Mesenchymal stem cell (in vitro differentiated cells and primary cell): ENCODE measurements around the gene FAT1.
A peak's percentile ranks its signal among the peaks of the same experiment; 100 is the strongest.

Experiments
- DNase-seq: peaks from one replicate; pipeline ENCODE4 v3.0.0-alpha.2; 2013
- H2AFZ ChIP-seq: one replicate; pipeline ENCODE4 v1.6.1; 2013; ENCODE audit warnings: low read depth, mild to moderate bottlenecking, control low read depth, inconsistent platforms, low read length, moderate library complexity
- H2AK5ac ChIP-seq: 2 replicates; pipeline ENCODE4 v1.6.1; 2013; ENCODE audit warnings: low read length, moderate library complexity, mild to moderate bottlenecking, inconsistent platforms; ENCODE audit not compliant: severe bottlenecking
- H2BK120ac ChIP-seq: one replicate; pipeline ENCODE4 v1.6.1; 2013; ENCODE audit warnings: low read depth, mild to moderate bottlenecking, inconsistent platforms, low read length, moderate library complexity
- H2BK12ac ChIP-seq, 2 experiments: one replicate each; pipeline ENCODE4 v1.6.1; 2013; ENCODE audit warnings: inconsistent platforms in 2 of 2, low read length in 2 of 2, mild to moderate bottlenecking in 2 of 2, moderate library complexity in 2 of 2, control low read depth in 1 of 2
- H2BK15ac ChIP-seq: one replicate; pipeline ENCODE4 v1.6.1; 2013; ENCODE audit warnings: mild to moderate bottlenecking, low read depth, inconsistent platforms; ENCODE audit not compliant: poor library complexity, severe bottlenecking
- H2BK5ac ChIP-seq: 2 replicates; pipeline ENCODE4 v1.6.1; 2013; ENCODE audit warnings: low read depth, mild to moderate bottlenecking, low read length, control low read depth, inconsistent platforms; ENCODE audit not compliant: poor library complexity, severe bottlenecking
- H3K14ac ChIP-seq, 2 experiments: one replicate each; pipeline ENCODE4 v1.6.1; 2013; ENCODE audit warnings: inconsistent platforms in 2 of 2, low read length in 2 of 2, control low read depth in 1 of 2, mild to moderate bottlenecking in 1 of 2, moderate library complexity in 1 of 2
- H3K18ac ChIP-seq, 2 experiments: one replicate each; pipeline ENCODE4 v1.6.1; 2013; ENCODE audit warnings: inconsistent platforms in 2 of 2, low read length in 2 of 2, control low read depth in 1 of 2, low read depth in 1 of 2, mild to moderate bottlenecking in 1 of 2
- H3K23ac ChIP-seq, 2 experiments: one replicate each; pipeline ENCODE4 v1.6.1; 2013; ENCODE audit warnings: inconsistent platforms in 2 of 2, low read length in 2 of 2, mild to moderate bottlenecking in 2 of 2, moderate library complexity in 2 of 2, control low read depth in 1 of 2
- H3K27ac ChIP-seq: 2 replicates; pipeline ENCODE4 v1.5.1; 2013; ENCODE audit warnings: mild to moderate bottlenecking, moderate library complexity, low read length, control low read depth, inconsistent platforms; ENCODE audit not compliant: poor library complexity, severe bottlenecking
- H3K27me3 ChIP-seq, 2 experiments: 2 replicates each; pipeline versions ENCODE4 v1.6.1 to v1.7.0; 2013; ENCODE audit warnings: low read length in 2 of 2, mild to moderate bottlenecking in 2 of 2, moderate library complexity in 2 of 2, control low read depth in 1 of 2, inconsistent platforms in 1 of 2; ENCODE audit not compliant: control insufficient read depth in 1 of 2, insufficient read depth in 1 of 2
- H3K36me3 ChIP-seq, 2 experiments: 2 replicates each; pipeline versions ENCODE4 v1.6.1 to v1.7.0; 2013; ENCODE audit warnings: low read length in 2 of 2, control low read depth in 1 of 2, inconsistent platforms in 1 of 2, low read depth in 1 of 2, mild to moderate bottlenecking in 1 of 2; ENCODE audit not compliant: insufficient read depth in 2 of 2, control insufficient read depth in 1 of 2
- H3K4ac ChIP-seq, 2 experiments: one replicate each; pipeline ENCODE4 v1.6.1; 2013; ENCODE audit warnings: inconsistent platforms in 2 of 2, low read length in 2 of 2, mild to moderate bottlenecking in 2 of 2, moderate library complexity in 2 of 2, control low read depth in 1 of 2, low read depth in 1 of 2
- H3K4me1 ChIP-seq: 2 replicates; pipeline ENCODE4 v1.6.1; 2013; ENCODE audit warnings: low read depth, low read length, control low read depth; ENCODE audit not compliant: control insufficient read depth, insufficient read depth
- H3K4me2 ChIP-seq: 2 replicates; pipeline ENCODE4 v1.6.1; 2013; ENCODE audit warnings: low read length, mild to moderate bottlenecking, inconsistent platforms; ENCODE audit not compliant: poor library complexity, severe bottlenecking
- H3K4me3 ChIP-seq, 2 experiments: 2 replicates each; pipeline versions ENCODE4 v1.5.1 to v1.7.0; 2013; ENCODE audit warnings: low read length in 2 of 2, mild to moderate bottlenecking in 2 of 2, control low read depth in 1 of 2, low read depth in 1 of 2; ENCODE audit not compliant: insufficient read depth in 1 of 2
- H3K79me1 ChIP-seq: replicated peaks from 2 replicates; pipeline ENCODE4 v1.6.1; 2013; ENCODE audit warnings: mild to moderate bottlenecking, control low read depth, low read length, inconsistent platforms; ENCODE audit not compliant: poor library complexity, severe bottlenecking
- H3K9ac ChIP-seq: 2 replicates; pipeline ENCODE4 v1.7.0; 2013; ENCODE audit warnings: mild to moderate bottlenecking, low read length, moderate library complexity
- H3K9me3 ChIP-seq: 2 replicates; pipeline ENCODE4 v1.7.0; 2013; ENCODE audit warnings: mild to moderate bottlenecking, low read length; ENCODE audit not compliant: control insufficient read depth
- H4K8ac ChIP-seq: one replicate; pipeline ENCODE4 v1.6.1; 2013; ENCODE audit warnings: inconsistent platforms, mild to moderate bottlenecking, low read length, moderate library complexity
- H4K91ac ChIP-seq: one replicate; pipeline ENCODE4 v1.6.1; 2013; ENCODE audit warnings: mild to moderate bottlenecking, low read length, inconsistent platforms
- WGBS: methylation state at CpG from one replicate; pipeline ENCODE4 v1.1.7; 2013; ENCODE audit warnings: mixed read lengths; 5-methylcytosine and 5-hydroxymethylcytosine counted together

Gene FAT1

GRCh38 chr4:186701788-186702187 is 21.9 kb downstream of the FAT1 start:
- peaks cover 20% of the 10 kb centered on the region for H3K4me1 ChIP-seq
- no peak overlapping the region for H2AFZ ChIP-seq
- no peaks in the 10 kb centered on the region for H3K27me3 ChIP-seq
- H4K91ac ChIP-seq: no peak overlapping the region
- H3K79me1 ChIP-seq: no peaks in the 10 kb centered on the region
- H3K4me2 ChIP-seq: no peak overlapping the region
- H3K27ac ChIP-seq: peak overlapping the region; percentile 60
- no peak overlapping the region for H3K4ac ChIP-seq
- peak overlapping the region; percentile 89 for H3K9ac ChIP-seq
- H2BK5ac ChIP-seq: no peak overlapping the region
- no peak for DNase-seq
- H3K23ac ChIP-seq: no peak overlapping the region
- peak overlapping the region in 1 of 2 experiments; percentile 8 for H2BK12ac ChIP-seq
- peak overlapping the region; percentile 21 for H4K8ac ChIP-seq
- no peak overlapping the region for H2BK15ac ChIP-seq
- no peaks in the 10 kb centered on the region for H3K9me3 ChIP-seq
- H2BK120ac ChIP-seq: no peak overlapping the region
- peaks cover 45 to 50% of the 10 kb centered on the region in 2 experiments for H3K36me3 ChIP-seq
- H2AK5ac ChIP-seq: no peak overlapping the region
- H3K4me3 ChIP-seq: peak overlapping the region in 1 of 2 experiments; percentile 60
- H3K14ac ChIP-seq: peak overlapping the region in 1 of 2 experiments; percentile 23
- 94% methylated on average over 12 of the region's 12 CpGs for WGBS
- H3K18ac ChIP-seq: no peak overlapping the region

- Histone ChIP-seq H3K4me2 (peak overlapping the region; percentile 27), H3K27ac (peak overlapping the region; percentile 60), H2AK5ac (no peak overlapping the region), H3K9ac (peak overlapping the region; percentile 89), H4K91ac (peak overlapping the region; percentile 15), H2BK15ac (no peak overlapping the region), H3K4me1 (peaks cover 20% of the 10 kb centered on the region), H3K9me3 (no peaks in the 10 kb centered on the region), H3K23ac (no peak overlapping the region), H2BK120ac (no peak overlapping the region), H3K14ac (no peak overlapping the region), H3K36me3 (peaks cover 43 to 45% of the 10 kb centered on the region in 2 experiments), H3K27me3 (no peaks in the 10 kb centered on the region), H3K4me3 (peak overlapping the region in 1 of 2 experiments; percentile 60), H2BK12ac (no peak overlapping the region), H3K4ac (peak overlapping the region in 1 of 2 experiments; percentile 33), H3K79me1 (no peaks in the 10 kb centered on the region), H4K8ac (peak overlapping the region; percentile 22), H2BK5ac (no peak overlapping the region), H3K18ac (peak overlapping the region; percentile 15 to 46), H2AFZ (no peak overlapping the region)
- DNase-seq: peak; percentile 59
- 5% methylated on average over 3 of the region's 5 CpGs for WGBS
These were observed 22.4 kb downstream of the FAT1 start for GRCh38 chr4:186701273-186701672.

GRCh38 chr4:186700746-186701145 is 22.9 kb downstream of the FAT1 start:
- Histone ChIP-seq H3K9me3 (no peaks in the 10 kb centered on the region), H2BK12ac (peak overlapping the region; percentile 95 to 97), H4K8ac (peak overlapping the region; percentile 10), H2BK120ac (no peak overlapping the region), H3K4ac (peak overlapping the region in 1 of 2 experiments; percentile 33), H3K4me1 (peaks cover 20% of the 10 kb centered on the region), H3K23ac (peak overlapping the region in 1 of 2 experiments; percentile 78), H3K79me1 (no peaks in the 10 kb centered on the region), H3K4me2 (no peak overlapping the region), H3K9ac (peak overlapping the region; percentile 89), H3K27me3 (no peaks in the 10 kb centered on the region), H3K14ac (peak overlapping the region in 1 of 2 experiments; percentile 95), H4K91ac (no peak overlapping the region), H3K27ac (peak overlapping the region; percentile 25), H2AK5ac (peak overlapping the region; percentile 20), H2BK5ac (no peak overlapping the region), H3K4me3 (peak overlapping the region in 1 of 2 experiments; percentile 60), H3K36me3 (peaks cover 39 to 41% of the 10 kb centered on the region in 2 experiments), H2AFZ (no peak overlapping the region), H2BK15ac (no peak overlapping the region), H3K18ac (peak overlapping the region; percentile 67 to 96)
- DNase-seq: no peak
- WGBS: 95% methylated on average over 14 of the region's 16 CpGs

GRCh38 chr4:186699881-186700397 is 23.7 kb downstream of the FAT1 start:
- 98% methylated on average over 11 of the region's 11 CpGs for WGBS
- Histone ChIP-seq H3K18ac (peak overlapping the region in 1 of 2 experiments; percentile 44), H3K14ac (peak overlapping the region in 1 of 2 experiments; percentile 73)

More at GRCh38 chr4:186699881-186700397, 23.7 kb downstream of the FAT1 start:
- peak overlapping the region; percentile 18 for H2AK5ac ChIP-seq
- H3K4me2 ChIP-seq: no peak overlapping the region
- DNase-seq: no peak
- no peak overlapping the region for H2BK5ac ChIP-seq
- no peak overlapping the region for H3K9ac ChIP-seq
- no peak overlapping the region for H2BK120ac ChIP-seq
- no peak overlapping the region for H4K91ac ChIP-seq
- H3K4ac ChIP-seq: no peak overlapping the region
- H3K36me3 ChIP-seq: peaks cover 32 to 39% of the 10 kb centered on the region in 2 experiments
- H4K8ac ChIP-seq: no peak overlapping the region
- H3K27ac ChIP-seq: peak overlapping the region; percentile 6
- no peak overlapping the region for H2BK15ac ChIP-seq
- H3K4me3 ChIP-seq: no peak overlapping the region
- peaks cover 20% of the 10 kb centered on the region for H3K4me1 ChIP-seq
- peak overlapping the region in 1 of 2 experiments; percentile 40 for H2BK12ac ChIP-seq
- H3K27me3 ChIP-seq: no peaks in the 10 kb centered on the region
- no peak overlapping the region for H2AFZ ChIP-seq
- peak overlapping the region in 1 of 2 experiments; percentile 20 for H3K23ac ChIP-seq
- no peaks in the 10 kb centered on the region for H3K9me3 ChIP-seq
- H3K79me1 ChIP-seq: no peaks in the 10 kb centered on the region
